Prostate gland (tissue), 2 donors: Measurements from ENCODE around the gene PDLIM7. TPM values are rescaled to one million over a fixed set of nuclear protein-coding genes. Genes with fewer than 3 reads are reported as not detected.
"Not testable (repeated sequence)": the region's sequence is repeated elsewhere in the genome, so short reads cannot be mapped to it uniquely, and the experiment has no call there.

Source experiments
- DNase-seq: peaks from one replicate; pipeline ENCODE4 v3.0.0-alpha.2; 2019; ENCODE audit warnings: low spot score
- H3K27ac ChIP-seq, 2 donors: fragments of 200-600 bp; sonication (generic); 2 replicates each; pipeline ENCODE4 v1.5.1; 2017 to 2019
- H3K27me3 ChIP-seq: fragments of 200-600 bp; sonication (generic); replicated peaks from 2 replicates; pipeline ENCODE4 v1.5.1; 2019; ENCODE audit not compliant: insufficient read depth
- H3K36me3 ChIP-seq, 2 donors: fragments of 200-600 bp; sonication (generic); 1 replicate in 1 of 2; 2 replicates in 1 of 2; pipeline versions ENCODE4 v1.5.1 to v1.8.1; 2017 to 2019
- H3K4me1 ChIP-seq: fragments of 200-600 bp; sonication (generic); replicated peaks from 2 replicates; pipeline ENCODE4 v1.5.1; 2019
- H3K4me3 ChIP-seq, 2 donors: fragments of 200-600 bp; sonication (generic); 2 replicates each; pipeline ENCODE4 v1.5.1; 2017 to 2019
- H3K9me3 ChIP-seq: fragments of 200-600 bp; sonication (generic); 2 replicates; pipeline ENCODE4 v1.5.1; 2017
- POLR2A ChIP-seq: fragments of 450-650 bp; IDR thresholded peaks from one replicate; pipeline ENCODE4 v1.6.1; 2016; ENCODE audit warnings: antibody characterized with exemption, mild to moderate bottlenecking
- POLR2AphosphoS5 ChIP-seq: sonication (generic); formaldehyde crosslinking; IDR thresholded peaks from one replicate; pipeline ENCODE4 v1.6.1; 2017; ENCODE audit warnings: antibody characterized with exemption
- WGBS: methylation state at CpG from one replicate; pipeline ENCODE4 v1.1.5; 2018; 5-methylcytosine and 5-hydroxymethylcytosine counted together
- intact Hi-C: fragments of 100-400 bp; cut with DNase I; formaldehyde crosslinking; loops from one replicate; pipeline ENCODE4 v1.14.2; 2022
- total RNA-seq, 2 donors: library from RNA; depleted of rRNA; stranded (reverse); fragments of >200 nt; gene quantifications; one replicate each; pipeline ENCODE4 v1.1.0, GENCODE V29; 2016
- TF ChIP-seq, protein P1 (sequence below), 4 experiments: fragments of 200-600 bp in 2 of 4; fragments of 450-650 bp in 2 of 4; sonication (generic) in 2 of 4; IDR thresholded peaks; 1 replicate in 3 of 4; 2 replicates in 1 of 4; pipeline ENCODE4 v1.5.1; 2016 to 2019; ENCODE audit warnings: antibody characterized with exemption in 4 of 4, mild to moderate bottlenecking in 2 of 4, moderate library complexity in 2 of 4

Gene PDLIM7
- total RNA-seq, 2 donors from 2014 or later: 155 to 235 TPM

DNA sequence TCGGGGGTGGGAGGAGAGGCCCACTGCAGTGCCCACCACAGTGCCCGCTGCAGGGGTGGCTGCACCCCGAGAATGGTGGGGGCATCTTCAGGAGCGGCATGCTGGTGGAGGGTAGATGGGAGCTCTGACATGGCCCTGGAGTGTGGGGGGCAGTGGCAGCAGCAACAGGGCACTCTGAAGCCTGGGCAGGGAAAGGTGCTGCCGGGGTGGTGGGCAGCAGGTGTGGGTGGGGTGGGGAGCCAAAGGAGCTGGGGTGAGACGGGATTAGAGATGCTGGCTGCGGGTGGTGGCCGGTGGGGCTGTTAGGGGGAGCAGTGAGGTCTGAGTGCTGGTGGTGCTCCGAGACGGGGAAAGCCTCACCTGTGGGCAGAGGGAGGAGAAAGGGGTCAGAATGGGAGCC is 39.0 kb upstream of the PDLIM7 start:
- TF ChIP-seq POLR2AphosphoS5 (no peak), POLR2A (no peak)
- TF ChIP-seq, protein P1, sequence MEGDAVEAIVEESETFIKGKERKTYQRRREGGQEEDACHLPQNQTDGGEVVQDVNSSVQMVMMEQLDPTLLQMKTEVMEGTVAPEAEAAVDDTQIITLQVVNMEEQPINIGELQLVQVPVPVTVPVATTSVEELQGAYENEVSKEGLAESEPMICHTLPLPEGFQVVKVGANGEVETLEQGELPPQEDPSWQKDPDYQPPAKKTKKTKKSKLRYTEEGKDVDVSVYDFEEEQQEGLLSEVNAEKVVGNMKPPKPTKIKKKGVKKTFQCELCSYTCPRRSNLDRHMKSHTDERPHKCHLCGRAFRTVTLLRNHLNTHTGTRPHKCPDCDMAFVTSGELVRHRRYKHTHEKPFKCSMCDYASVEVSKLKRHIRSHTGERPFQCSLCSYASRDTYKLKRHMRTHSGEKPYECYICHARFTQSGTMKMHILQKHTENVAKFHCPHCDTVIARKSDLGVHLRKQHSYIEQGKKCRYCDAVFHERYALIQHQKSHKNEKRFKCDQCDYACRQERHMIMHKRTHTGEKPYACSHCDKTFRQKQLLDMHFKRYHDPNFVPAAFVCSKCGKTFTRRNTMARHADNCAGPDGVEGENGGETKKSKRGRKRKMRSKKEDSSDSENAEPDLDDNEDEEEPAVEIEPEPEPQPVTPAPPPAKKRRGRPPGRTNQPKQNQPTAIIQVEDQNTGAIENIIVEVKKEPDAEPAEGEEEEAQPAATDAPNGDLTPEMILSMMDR (IDR thresholded peaks at IDR 0.05): no peak
- intact Hi-C loops: loop anchor here (5.0 kb wide), 1 partner anchor 56 kb away; the partner anchor contains the start of gene TMED9
- Histone ChIP-seq H3K27me3 (no peaks in the 10 kb centered on the region), H3K4me1 (peaks cover 24% of the 10 kb centered on the region), H3K36me3 (peaks cover 0 to 9% of the 10 kb centered on the region in 2 donors), H3K4me3 (no peak overlapping the region), H3K27ac (peak overlapping the region; percentile 76 to 84), H3K9me3 (no peaks in the 10 kb centered on the region)
- WGBS: 83% methylated on average over 10 of the region's 10 CpGs
- no peak for DNase-seq

DNA sequence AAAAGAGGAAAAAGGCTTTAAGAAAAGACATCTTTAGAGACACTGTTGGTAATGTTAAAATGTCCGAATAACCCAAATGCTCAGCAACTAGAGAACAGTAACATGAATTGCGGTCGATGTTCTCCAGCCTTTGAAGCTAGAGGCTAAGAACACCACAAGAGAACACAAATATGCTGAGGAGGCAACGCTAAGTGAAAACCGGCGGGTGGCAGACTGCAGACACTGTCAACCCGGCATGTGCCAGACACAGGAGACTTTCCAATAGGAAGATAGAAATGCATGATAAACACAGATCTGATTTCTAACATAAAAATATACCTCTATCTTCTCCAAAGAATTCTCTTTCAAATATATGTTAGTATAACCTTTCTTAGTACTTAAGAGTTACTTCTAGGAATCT is 37.7 kb upstream of the PDLIM7 start:
- Histone ChIP-seq H3K4me3 (no peak overlapping the region), H3K9me3 (no peaks in the 10 kb centered on the region), H3K27ac (no peak overlapping the region), H3K27me3 (no peaks in the 10 kb centered on the region), H3K4me1 (peaks cover 24% of the 10 kb centered on the region), H3K36me3 (peaks cover 9 to 10% of the 10 kb centered on the region in 2 donors)
- intact Hi-C loops: loop anchor here (5.0 kb wide), 1 partner anchor 57 kb away; the partner anchor contains the start of gene TMED9
- TF ChIP-seq POLR2A (no peak), POLR2AphosphoS5 (peak; percentile 42)
- TF ChIP-seq, protein P1 (IDR thresholded peaks at IDR 0.05): no peak
- DNase-seq: no peak
- WGBS: 58% methylated on average over 7 of the region's 7 CpGs

DNA sequence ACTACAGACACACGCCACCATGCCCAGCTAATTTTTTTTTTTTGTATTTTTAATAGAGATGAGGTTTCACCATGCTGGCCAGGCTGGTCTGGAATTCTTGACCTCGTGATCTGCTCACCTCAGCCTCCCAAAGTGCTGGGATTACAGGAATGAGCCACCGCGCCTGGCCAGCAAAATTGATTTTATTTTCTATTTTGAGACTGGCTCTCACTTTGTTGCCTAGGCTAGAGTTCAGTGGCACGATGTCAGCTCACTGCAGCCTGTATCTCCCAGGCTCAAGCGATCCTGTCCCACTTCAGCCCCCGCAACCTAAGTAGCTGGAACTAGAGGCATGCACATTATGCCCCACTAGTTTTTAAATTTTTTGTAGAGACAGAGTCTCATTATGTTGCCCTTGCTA is 37.0 kb upstream of the PDLIM7 start:
- WGBS: 97% methylated on average over 7 of the region's 7 CpGs
- H3K27ac ChIP-seq, intact Hi-C loops: not testable (repeated sequence)

DNA sequence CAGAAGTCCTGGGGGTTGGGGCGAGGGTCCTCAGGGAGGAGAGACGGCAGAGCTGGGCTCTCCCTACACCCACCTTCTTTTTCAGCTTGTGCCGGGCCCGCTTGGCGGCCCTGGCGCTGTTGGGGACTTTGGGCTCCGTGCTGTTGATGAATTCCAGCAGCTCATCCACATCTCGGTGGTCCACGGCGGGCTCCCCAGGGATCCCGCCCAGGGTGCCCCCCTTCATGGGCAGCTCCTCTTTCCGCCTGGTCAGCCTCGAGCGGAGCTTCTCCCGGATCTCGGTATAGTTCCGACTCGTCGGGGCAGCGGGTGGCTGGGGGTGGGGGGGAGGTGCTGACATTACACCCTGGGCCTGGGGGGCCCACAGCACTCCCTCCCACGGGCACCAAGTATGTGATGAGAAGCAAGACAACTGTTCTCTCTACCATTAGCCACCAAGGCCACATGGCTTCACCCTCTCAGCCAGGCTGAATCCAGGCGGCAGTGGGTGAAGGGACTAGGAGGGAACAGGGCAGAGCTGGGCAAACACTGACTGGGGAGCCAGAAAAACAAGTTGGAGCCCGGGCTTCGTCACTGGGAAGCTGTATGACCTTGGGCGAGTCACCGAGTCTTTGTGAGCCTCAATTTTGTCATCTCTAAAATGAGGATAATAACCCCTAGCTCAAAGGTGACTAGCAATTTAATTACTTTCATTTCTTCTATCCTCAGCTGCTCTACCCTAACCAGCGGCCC is 34.0 kb upstream of the PDLIM7 start:
- Histone ChIP-seq H3K27ac (peak overlapping the region in 1 of 2 donors; percentile 19), H3K9me3 (no peaks in the 10 kb centered on the region), H3K4me1 (peaks cover 4% of the 10 kb centered on the region), H3K27me3 (no peaks in the 10 kb centered on the region), H3K36me3 (peaks cover 12 to 38% of the 10 kb centered on the region in 2 donors), H3K4me3 (no peak overlapping the region)
- WGBS: 89% methylated on average over 27 of the region's 27 CpGs
- TF ChIP-seq, protein P1 (IDR thresholded peaks at IDR 0.05): no peak
- no peak for TF ChIP-seq POLR2A
- TF ChIP-seq POLR2AphosphoS5: no peak
- DNase-seq: no peak
- intact Hi-C loops: no loop called here

More for the DNA sequence above, 37.0 kb upstream of the PDLIM7 start:
- Histone ChIP-seq H3K4me1 (peaks cover 24% of the 10 kb centered on the region), H3K36me3 (peaks cover 9 to 14% of the 10 kb centered on the region in 2 donors)
- not testable (repeated sequence) for DNase-seq, H3K27me3 ChIP-seq, H3K9me3 ChIP-seq, H3K4me3 ChIP-seq

DNA sequence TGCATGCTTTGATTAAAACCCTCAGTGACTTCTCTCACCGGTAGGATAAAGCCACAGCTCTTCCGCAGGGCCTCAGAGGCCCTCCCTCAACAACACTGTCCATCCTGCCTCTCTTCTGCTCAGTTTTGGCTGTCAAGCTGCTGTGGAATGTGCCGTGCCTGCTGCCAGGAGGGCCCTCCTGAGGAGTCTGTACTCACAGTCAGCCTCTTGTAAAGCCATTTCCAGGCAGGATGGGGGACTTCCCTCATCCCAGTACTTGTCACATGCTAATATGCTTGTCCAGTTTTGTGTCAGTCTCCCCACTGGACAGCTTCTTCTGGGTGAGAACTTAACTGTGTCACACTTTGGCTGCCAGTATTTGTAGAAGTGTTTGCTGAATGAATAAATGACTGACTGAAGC is 33.2 kb upstream of the PDLIM7 start:
- Histone ChIP-seq H3K9me3 (no peaks in the 10 kb centered on the region), H3K4me3 (no peak overlapping the region), H3K4me1 (no peaks in the 10 kb centered on the region), H3K27ac (peak overlapping the region in 1 of 2 donors; percentile 19), H3K27me3 (no peaks in the 10 kb centered on the region), H3K36me3 (peaks cover 12 to 43% of the 10 kb centered on the region in 2 donors)
- no peak for DNase-seq
- intact Hi-C loops: no loop called here
- 64% methylated on average over 3 of the region's 3 CpGs for WGBS
- TF ChIP-seq POLR2A (no peak), POLR2AphosphoS5 (no peak)
- TF ChIP-seq, protein P1 (IDR thresholded peaks at IDR 0.05): no peak
